K562 (cell line): ENCODE results near the gene IL12RB2. TPM values are rescaled to one million over a fixed set of nuclear protein-coding genes. Genes with fewer than 3 reads are reported as not detected.

Experiments used
- ARHGAP35 ChIP-seq: fragments of 450-650 bp; IDR thresholded peaks from 2 replicates; pipeline ENCODE4 v1.6.1; 2018; ENCODE audit not compliant: partially characterized antibody
- CTCF ChIP-seq, 3 experiments: IDR thresholded peaks in 2 of 3; conservative IDR thresholded peaks in 1 of 3; 2 replicates each; pipeline ENCODE4 v1.5.1; 2011 to 2012; ENCODE audit warnings: low read length in 3 of 3, mild to moderate bottlenecking in 3 of 3, control low read depth in 2 of 3, improper control_type of control experiment in 1 of 3, inconsistent platforms in 1 of 3, low read depth in 1 of 3, mixed read lengths in 1 of 3, moderate library complexity in 1 of 3; ENCODE audit not compliant: insufficient read depth in 2 of 3
- E2F8 ChIP-seq: fragments of 450-650 bp; IDR thresholded peaks from 2 replicates; pipeline ENCODE4 v1.7.1; 2018; ENCODE audit warnings: mild to moderate bottlenecking, low read depth; ENCODE audit not compliant: partially characterized antibody
- IFI16 ChIP-seq: fragments of 250-450 bp; sonication (Bioruptor Pico); IDR thresholded peaks from 2 replicates; pipeline ENCODE4 v2.1.2; 2022; ENCODE audit warnings: mild to moderate bottlenecking, inconsistent platforms
- KDM2B ChIP-seq: fragments of 250-450 bp; sonication (Bioruptor Pico); IDR thresholded peaks from 2 replicates; pipeline ENCODE4 v1.8.0; 2021; ENCODE audit warnings: mild to moderate bottlenecking, moderate library complexity
- MLLT1 ChIP-seq, 2 experiments: fragments of 450-650 bp; IDR thresholded peaks; 2 replicates each; pipeline ENCODE4 v1.6.1; 2016
- MTA1 ChIP-seq: fragments of 450-650 bp; IDR thresholded peaks from 2 replicates; pipeline ENCODE4 v1.6.1; 2017; ENCODE audit warnings: borderline replicate concordance
- NFE2 ChIP-seq: IDR thresholded peaks from 2 replicates; pipeline ENCODE4 v1.6.1; 2014; ENCODE audit warnings: antibody characterized with exemption, low read depth
- NFIC ChIP-seq: fragments of 450-650 bp; IDR thresholded peaks from 2 replicates; pipeline ENCODE4 v1.6.1; 2017; ENCODE audit warnings: mild to moderate bottlenecking, inconsistent platforms
- NFIX ChIP-seq: fragments of 250-450 bp; sonication (Bioruptor Pico); IDR thresholded peaks from 2 replicates; pipeline ENCODE4 v1.4.0; 2020; ENCODE audit warnings: low read depth, mild to moderate bottlenecking, moderate library complexity
- PHB2 ChIP-seq: fragments of 450-650 bp; IDR thresholded peaks from 2 replicates; pipeline ENCODE4 v1.6.1; 2017; ENCODE audit warnings: low read depth
- SMAD1 ChIP-seq: fragments of 150-350 bp; IDR thresholded peaks from 2 replicates; pipeline ENCODE4 v1.6.1; 2014; ENCODE audit warnings: low read length, low read depth; ENCODE audit not compliant: partially characterized antibody
- SOX6 ChIP-seq: fragments of 450-650 bp; IDR thresholded peaks from 2 replicates; pipeline ENCODE4 v1.6.1; 2014; ENCODE audit warnings: mild to moderate bottlenecking
- TAL1 ChIP-seq: fragments of 450-650 bp; IDR thresholded peaks from 2 replicates; pipeline ENCODE4 v1.6.1; 2016; ENCODE audit warnings: mild to moderate bottlenecking
- TCF7 ChIP-seq: sonication (generic); IDR thresholded peaks from 2 replicates; pipeline ENCODE4 v1.6.1; 2016; ENCODE audit warnings: antibody characterized with exemption, borderline replicate concordance
- TOE1 ChIP-seq, 2 experiments: fragments of 450-650 bp in 1 of 2; sonication (generic) in 1 of 2; formaldehyde crosslinking in 1 of 2; IDR thresholded peaks; 2 replicates each; pipeline versions ENCODE4 v1.7.1 to v1.8.0; 2016 to 2022; ENCODE audit warnings: borderline replicate concordance in 2 of 2, mild to moderate bottlenecking in 2 of 2, antibody characterized with exemption in 1 of 2, inconsistent platforms in 1 of 2, low read depth in 1 of 2, missing genetic modification reagents in 1 of 2, moderate library complexity in 1 of 2
- XRCC4 ChIP-seq: IDR thresholded peaks from one replicate; pipeline ENCODE4 v1.6.1; 2011; ENCODE audit not compliant: insufficient read depth, insufficient read length; ENCODE audit errors: extremely low read depth
- ZBTB1 ChIP-seq: sonication (generic); formaldehyde crosslinking; IDR thresholded peaks from 2 replicates; pipeline ENCODE4 v1.8.1; 2023; ENCODE audit warnings: missing genetic modification reagents, low read depth, mild to moderate bottlenecking, borderline replicate concordance
- ZNF224 ChIP-seq: sonication (generic); formaldehyde crosslinking; IDR thresholded peaks from 2 replicates; pipeline ENCODE4 v1.8.0; 2022; ENCODE audit warnings: mild to moderate bottlenecking, missing genetic modification reagents
- ZNF512 ChIP-seq: IDR thresholded peaks from 2 replicates; pipeline ENCODE4 v1.6.1; 2016; ENCODE audit warnings: missing genetic modification characterization, missing compliant biosample characterization
- ZNF695 ChIP-seq: fragments of 450-650 bp; formaldehyde crosslinking; IDR thresholded peaks from 2 replicates; pipeline ENCODE4 v1.4.0; 2020; ENCODE audit warnings: mild to moderate bottlenecking, moderate library complexity
- polyA plus RNA-seq, 8 experiments: library from polyadenylated mRNA; depleted of rRNA in 4 of 8; stranded (reverse) in 5 of 8; unstranded in 3 of 8; fragments of >200 nt; fragmentation: Nextera tagmentation in 2 of 8; fragmentation: Illumina TruSeq in 1 of 8; extraction: Ambion mirVana in 2 of 8; extraction: Trizol in 1 of 8; gene quantifications; 2 replicates each; pipeline versions ENCODE4 v1.2.1 to v1.2.3, GENCODE V29; 2011 to 2014; ENCODE audit warnings: inconsistent platforms in 1 of 8, missing spikeins in 1 of 8
- total RNA-seq, 7 experiments: library from RNA; depleted of rRNA in 6 of 7; stranded (reverse); fragments of >200 nt in 6 of 7; fragmentation: Illumina TruSeq in 2 of 7; extraction: Trizol in 2 of 7; gene quantifications; 2 replicates each; pipeline versions ENCODE4 v1.2.1 to v1.2.3, GENCODE V29; 2011 to 2021; ENCODE audit warnings: low replicate concordance in 1 of 7

IL12RB2 gene
- total and polyA plus RNA-seq, 9 of the 15 experiments (the other 6 are each of a cell fraction or from before 2014, with no cell fraction given): 0.39 to 3.3 (median 1.9) TPM

GRCh38 chr1:67367370-67368045, 59.8 kb downstream of the IL12RB2 start (continued):
- TF ChIP-seq TOE1 (IDR thresholded peaks at IDR 0.05; ENCODE audit: borderline replicate concordance) (no peak), TOE1 (CRISPR knock-in tag; IDR thresholded peaks at IDR 0.05; ENCODE audit: borderline replicate concordance, low read depth) (no peak), PHB2 (0 out of 2 replicates have a peak, but pooled peaks have one; percentile 26), TAL1 (0 out of 2 replicates have a peak, but pooled peaks have one; percentile 5), CTCF (IDR thresholded peaks at IDR 0.05 in 2 of 3, conservative IDR thresholded peaks at IDR 0.05 in 1 of 3; ENCODE audit: insufficient read depth in 2 of 3, low read depth in 1 of 3, low read length in 3 of 3) (peak in 1 of 3 experiments; percentile 16; a peak in 1 of 6 replicates), SOX6 (no peak), ZNF512 (tag) (peak; percentile 89), MTA1 (peak; percentile 55; the same call in 1 of the 2 replicates), ZNF224 (CRISPR knock-in tag) (no peak), ZNF695 (CRISPR knock-in tag) (no peak), KDM2B (CRISPR knock-in tag) (no peak), TCF7 (no peak), IFI16 (CRISPR knock-in tag) (no peak), E2F8 (no peak), NFE2 (no peak), SMAD1 (peak; percentile 43), ZBTB1 (no peak), ARHGAP35 (no peak), NFIC (peak; percentile 98), XRCC4 (no peak), MLLT1 (IDR thresholded peaks at IDR 0.05) (0 out of 4 replicates have a peak, but pooled peaks of 1 of the 2 experiments have one; percentile 22), NFIX (CRISPR knock-in tag) (peak; percentile 48)
- TF ChIP-seq, all 486 proteins: peak for 10
